OCI-LY7 (cell line): Measurements from ENCODE around the gene SRGAP1.

Experiments
- EZH2phosphoT487 ChIP-seq: fragments of 200-600 bp; sonication (generic); IDR thresholded peaks from 2 replicates; pipeline ENCODE4 v1.6.1; 2018; ENCODE audit warnings: low read depth, borderline replicate concordance, mild to moderate bottlenecking, mixed run types, antibody characterized with exemption, low read length, moderate library complexity, mixed read lengths
- TF ChIP-seq, protein P1 (sequence below): fragments of 200-600 bp; sonication (generic); conservative IDR thresholded peaks from 2 replicates; pipeline ENCODE4 v1.5.1; 2014; ENCODE audit warnings: mild to moderate bottlenecking, antibody characterized with exemption, low read length, moderate library complexity, mixed read lengths

DNA sequence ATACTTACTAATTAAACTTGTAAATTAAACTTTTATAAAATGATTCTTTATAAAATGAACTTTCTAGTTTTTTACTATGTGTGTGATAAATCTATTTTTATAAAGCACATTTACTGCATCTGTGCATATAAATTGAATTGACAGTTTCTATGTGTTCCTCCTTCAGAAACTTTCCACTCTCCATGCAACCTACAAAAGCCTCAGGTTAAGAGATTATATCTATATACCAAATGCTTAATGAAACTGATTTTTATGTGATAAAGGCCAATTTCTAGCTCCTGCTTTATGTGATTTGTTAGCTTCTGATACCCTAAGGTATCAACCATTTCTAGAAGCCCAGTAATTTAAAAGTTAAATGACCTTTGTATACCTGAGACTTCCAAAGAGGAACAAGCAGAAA is 174.0 kb downstream of the SRGAP1 start:
- TF ChIP-seq, protein P1, sequence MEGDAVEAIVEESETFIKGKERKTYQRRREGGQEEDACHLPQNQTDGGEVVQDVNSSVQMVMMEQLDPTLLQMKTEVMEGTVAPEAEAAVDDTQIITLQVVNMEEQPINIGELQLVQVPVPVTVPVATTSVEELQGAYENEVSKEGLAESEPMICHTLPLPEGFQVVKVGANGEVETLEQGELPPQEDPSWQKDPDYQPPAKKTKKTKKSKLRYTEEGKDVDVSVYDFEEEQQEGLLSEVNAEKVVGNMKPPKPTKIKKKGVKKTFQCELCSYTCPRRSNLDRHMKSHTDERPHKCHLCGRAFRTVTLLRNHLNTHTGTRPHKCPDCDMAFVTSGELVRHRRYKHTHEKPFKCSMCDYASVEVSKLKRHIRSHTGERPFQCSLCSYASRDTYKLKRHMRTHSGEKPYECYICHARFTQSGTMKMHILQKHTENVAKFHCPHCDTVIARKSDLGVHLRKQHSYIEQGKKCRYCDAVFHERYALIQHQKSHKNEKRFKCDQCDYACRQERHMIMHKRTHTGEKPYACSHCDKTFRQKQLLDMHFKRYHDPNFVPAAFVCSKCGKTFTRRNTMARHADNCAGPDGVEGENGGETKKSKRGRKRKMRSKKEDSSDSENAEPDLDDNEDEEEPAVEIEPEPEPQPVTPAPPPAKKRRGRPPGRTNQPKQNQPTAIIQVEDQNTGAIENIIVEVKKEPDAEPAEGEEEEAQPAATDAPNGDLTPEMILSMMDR = no peak
- TF ChIP-seq EZH2phosphoT487 = no peak
